ENCODE data around the gene PRND.

Gene PRND

DNA sequence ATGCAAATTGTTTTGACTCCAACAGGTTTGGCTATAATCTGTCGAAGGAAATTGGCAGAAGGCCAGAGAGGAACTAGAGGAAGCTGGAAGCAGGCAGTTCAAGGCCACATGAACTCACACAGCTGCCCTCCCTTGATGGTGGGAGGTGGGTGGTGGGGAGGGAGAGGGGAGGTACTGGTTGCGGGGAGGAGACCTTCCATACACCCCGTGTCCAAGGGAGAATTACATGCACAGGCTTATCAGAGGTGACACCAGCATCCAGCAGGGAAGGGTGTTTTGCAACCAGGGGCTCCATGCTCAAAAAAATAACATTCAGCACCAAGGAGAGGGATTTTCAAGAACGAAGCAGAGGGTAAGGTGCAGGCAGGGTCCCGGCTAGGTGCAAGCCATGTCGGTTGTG lies 9.1 kb downstream of the PRND start:
- H3K4me3 ChIP-seq (ENCODE audit: low read depth, low read length, poor library complexity, severe bottlenecking) = no peak overlapping the region
- no peaks in the 10 kb centered on the region for H3K9me3 ChIP-seq (ENCODE audit: low read length)
- no peaks in the 10 kb centered on the region for H3K9me2 ChIP-seq (ENCODE audit: low read depth, low read length)
- peaks cover 11% of the 10 kb centered on the region for H3K4me1 ChIP-seq (ENCODE audit: insufficient read depth, low read length, severe bottlenecking)
- H3K27me3 ChIP-seq (ENCODE audit: insufficient read depth, low read length) = peaks cover 4% of the 10 kb centered on the region; the same call in 1 of the 2 replicates
- TF ChIP-seq CTCF (IDR thresholded peaks at IDR 0.05; ENCODE audit: low read length) (no peak), EZH2 (IDR thresholded peaks at IDR 0.05; ENCODE audit: borderline replicate concordance, low read length) (no peak)
- no peaks in the 10 kb centered on the region for H3F3A ChIP-seq (ENCODE audit: insufficient read depth, low read length)
- H3K36me3 ChIP-seq (ENCODE audit: insufficient read depth, low read length) = no peaks in the 10 kb centered on the region
- no peak overlapping the region for H3K27ac ChIP-seq (ENCODE audit: low read depth, low read length, poor library complexity, severe bottlenecking)
- H4K20me1 ChIP-seq (ENCODE audit: insufficient read depth, low read length) = no peaks in the 10 kb centered on the region
- no peaks in the 10 kb centered on the region for H3K79me2 ChIP-seq (ENCODE audit: insufficient read depth, low read length)
- no peak overlapping the region for H3K4me2 ChIP-seq (ENCODE audit: low read length)
- no peak overlapping the region for H3K9ac ChIP-seq (ENCODE audit: low read length)
- no peak overlapping the region for H2AFZ ChIP-seq (ENCODE audit: low read length)

DNA sequence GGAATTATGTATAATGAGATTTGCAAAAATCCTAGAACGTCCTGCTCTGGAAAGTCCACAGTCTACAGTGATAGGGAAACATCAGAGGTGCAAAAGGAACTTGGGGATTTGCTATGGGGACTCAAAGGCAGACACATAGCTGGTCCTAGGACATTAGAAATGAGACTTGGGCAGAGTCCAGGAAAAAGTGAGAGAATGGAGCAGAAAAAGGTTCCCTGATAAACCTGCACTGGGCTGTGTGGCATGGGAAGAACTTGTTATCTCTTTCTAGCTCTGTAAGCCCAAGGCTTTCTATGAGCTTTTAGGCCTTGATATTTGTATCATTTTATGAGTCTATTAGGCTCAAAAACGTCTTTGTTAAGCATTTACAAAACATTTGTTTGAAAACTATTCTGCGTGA lies 15.2 kb downstream of the PRND start:
- Histone ChIP-seq H4K20me1 (ENCODE audit: insufficient read depth, low read length) (no peaks in the 10 kb centered on the region), H3K4me2 (ENCODE audit: low read length) (no peak overlapping the region), H3K36me3 (ENCODE audit: insufficient read depth, low read length) (no peaks in the 10 kb centered on the region), H3K27ac (ENCODE audit: low read depth, low read length, poor library complexity, severe bottlenecking) (no peak overlapping the region), H3K9ac (ENCODE audit: low read length) (no peak overlapping the region), H2AFZ (ENCODE audit: low read length) (no peak overlapping the region), H3K9me3 (ENCODE audit: low read length) (no peaks in the 10 kb centered on the region), H3K79me2 (ENCODE audit: insufficient read depth, low read length) (no peaks in the 10 kb centered on the region), H3K9me2 (ENCODE audit: low read depth, low read length) (no peaks in the 10 kb centered on the region), H3K4me1 (ENCODE audit: insufficient read depth, low read length, severe bottlenecking) (no peaks in the 10 kb centered on the region), H3K4me3 (ENCODE audit: low read depth, low read length, poor library complexity, severe bottlenecking) (no peak overlapping the region), H3F3A (ENCODE audit: insufficient read depth, low read length) (no peaks in the 10 kb centered on the region), H3K27me3 (ENCODE audit: insufficient read depth, low read length) (peaks cover 4% of the 10 kb centered on the region; the same call in 1 of the 2 replicates)
- no peak for TF ChIP-seq CTCF (IDR thresholded peaks at IDR 0.05; ENCODE audit: low read length)

DNA sequence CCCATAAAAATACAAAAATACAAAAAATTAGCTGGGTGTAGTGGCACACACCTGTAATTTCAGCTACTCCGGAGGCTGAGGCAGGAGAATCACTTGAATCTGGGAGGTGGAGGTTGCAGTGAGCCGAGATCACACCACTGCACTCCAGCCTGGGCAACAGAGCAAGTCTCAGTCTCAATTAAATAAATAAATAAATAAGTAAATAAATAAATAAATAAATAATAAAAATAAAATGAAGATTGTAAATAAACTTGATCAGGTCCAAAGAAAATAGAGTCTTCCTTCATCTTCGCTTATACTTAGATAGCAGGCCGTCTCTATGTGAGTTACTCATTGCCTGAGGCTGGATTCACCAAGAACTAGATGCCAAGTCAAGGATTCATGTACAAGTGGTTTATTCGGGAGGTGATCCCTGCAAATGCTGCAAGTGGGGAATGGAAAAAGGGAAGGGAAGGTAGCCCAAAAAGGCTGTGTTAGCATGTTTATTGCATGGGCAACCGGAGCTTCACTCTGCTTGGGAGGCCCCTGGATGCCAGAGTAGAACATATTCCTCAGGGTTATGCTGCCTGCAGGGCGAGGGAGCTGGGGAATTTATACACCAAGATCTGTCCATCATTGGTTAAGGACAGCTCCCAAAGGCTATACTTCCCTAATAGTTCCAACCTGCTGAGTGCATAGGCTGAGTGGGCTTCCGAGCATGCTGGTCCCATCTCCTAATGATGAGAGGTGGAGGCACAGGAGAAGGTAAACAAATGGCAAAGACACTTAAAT lies 16.3 kb downstream of the PRND start:
- Histone ChIP-seq H3K79me2 (ENCODE audit: insufficient read depth, low read length) (no peaks in the 10 kb centered on the region), H3K36me3 (ENCODE audit: insufficient read depth, low read length) (no peaks in the 10 kb centered on the region), H3K9ac (ENCODE audit: low read length) (no peak overlapping the region)

More for the DNA sequence above, 16.3 kb downstream of the PRND start:
- Histone ChIP-seq H4K20me1 (ENCODE audit: insufficient read depth, low read length) (no peaks in the 10 kb centered on the region), H3K9me2 (ENCODE audit: low read depth, low read length) (no peaks in the 10 kb centered on the region), H3K4me1 (ENCODE audit: insufficient read depth, low read length, severe bottlenecking) (no peaks in the 10 kb centered on the region), H3K27ac (ENCODE audit: low read depth, low read length, poor library complexity, severe bottlenecking) (no peak overlapping the region), H3K27me3 (ENCODE audit: insufficient read depth, low read length) (peaks cover 4% of the 10 kb centered on the region; the same call in 1 of the 2 replicates), H3K9me3 (ENCODE audit: low read length) (no peaks in the 10 kb centered on the region), H3F3A (ENCODE audit: insufficient read depth, low read length) (no peaks in the 10 kb centered on the region), H3K4me2 (ENCODE audit: low read length) (no peak overlapping the region), H3K4me3 (ENCODE audit: low read depth, low read length, poor library complexity, severe bottlenecking) (no peak overlapping the region), H2AFZ (ENCODE audit: low read length) (no peak overlapping the region)
- TF ChIP-seq CTCF (IDR thresholded peaks at IDR 0.05; ENCODE audit: low read length) = no peak
- TF ChIP-seq EZH2 (IDR thresholded peaks at IDR 0.05; ENCODE audit: borderline replicate concordance, low read length) = no peak
